Smooth muscle cell of the coronary artery (primary cell): Measurements from ENCODE around the gene OR4K14. TPM values are rescaled to one million over a fixed set of nuclear protein-coding genes. Genes with fewer than 3 reads are reported as not detected.

Experiments used
- total RNA-seq: library from RNA; depleted of rRNA; stranded (reverse); fragments of >200 nt; gene quantifications from 2 replicates; pipeline ENCODE4 v1.2.3, GENCODE V29; 2014; ENCODE audit warnings: low replicate concordance

OR4K14 gene
- not detected in 2 replicates for total RNA-seq

DNA sequence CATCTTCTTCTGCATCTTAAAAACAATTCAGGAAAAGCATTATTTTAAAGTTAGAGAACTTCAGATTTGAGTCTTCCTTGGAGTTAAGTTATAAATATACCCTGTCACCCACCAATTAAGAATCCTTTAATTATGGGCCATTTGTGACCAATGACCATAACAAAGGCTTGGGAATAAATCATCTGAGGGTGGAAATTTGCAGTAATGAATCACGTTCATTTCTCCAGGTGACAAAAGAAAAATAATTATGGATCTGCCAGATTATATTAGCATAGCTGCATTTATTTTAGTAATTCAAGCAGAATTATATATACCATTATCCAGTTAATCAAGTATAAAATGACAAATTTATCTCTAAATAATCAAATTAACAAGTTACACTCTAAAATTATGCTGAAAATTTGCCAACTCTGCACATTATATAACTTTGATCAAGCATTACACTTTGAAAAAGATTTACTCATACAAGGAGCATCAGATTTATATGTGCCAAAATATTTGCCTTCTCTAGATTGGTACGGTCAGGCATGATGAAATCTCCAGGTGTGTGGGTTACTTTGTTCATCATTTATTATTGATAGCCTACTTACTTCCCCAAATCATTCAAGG is at the start of gene OR4K14:
TSS of gene OR4K14 (minus strand) at position 51 of the 609 bp plus-strand sequence. CDS start 4,114 bp downstream, outside the sequence.

GRCh38 chr14:20059745-20060144 is 40.6 kb upstream of the OR4K14 start, which contains the start of gene OR4L1:
TSS of gene OR4L1 (plus strand) at chr14:20060045. CDS start at chr14:20060045, 0 bp downstream.

GRCh38 chr14:20035938-20036337 is 16.8 kb upstream of the OR4K14 start, which contains the start of gene OR4K13:
TSS of gene OR4K13 (minus strand) at chr14:20036038. CDS start at chr14:20034758, 1,280 bp downstream.

GRCh38 chr14:20001863-20002262 is 17.2 kb downstream of the OR4K14 start, which contains the start of gene OR4Q2:
TSS of gene OR4Q2 (plus strand) at chr14:20002163.

GRCh38 chr14:19975291-19975690 is 43.8 kb downstream of the OR4K14 start, which contains the start of gene OR4K15:
TSS of gene OR4K15 (plus strand) at chr14:19975591. CDS start at chr14:19975591, 0 bp downstream.

Other genes starting within 250 kb of the OR4K14 start
- not detected in 2 replicates for gene OR4M1, start 245.8 kb downstream of the OR4K14 start, total RNA-seq
- not detected in 2 replicates for gene OR4N2, start 215.5 kb downstream of the OR4K14 start, total RNA-seq
- gene OR4K2, start 144.2 kb downstream of the OR4K14 start, total RNA-seq: not detected in 2 replicates
- not detected in 2 replicates for gene OR4K5, start 98.7 kb downstream of the OR4K14 start, total RNA-seq
- not detected in 2 replicates for gene OR4K1, start 88.4 kb downstream of the OR4K14 start, total RNA-seq
- gene OR4K15, start 43.7 kb downstream of the OR4K14 start, total RNA-seq: not detected in 2 replicates
- gene OR4Q2, start 17.1 kb downstream of the OR4K14 start, total RNA-seq: not detected in 2 replicates
- gene OR4K13, start 16.7 kb upstream of the OR4K14 start, total RNA-seq: not detected in 2 replicates
- gene OR4L1, start 40.7 kb upstream of the OR4K14 start, total RNA-seq: not detected in 2 replicates
- not detected in 2 replicates for gene OR4K17, start 91.4 kb upstream of the OR4K14 start, total RNA-seq
- gene OR4N5, start 119.5 kb upstream of the OR4K14 start, total RNA-seq: not detected in 2 replicates
- not detected in 2 replicates for gene OR11G2, start 171.6 kb upstream of the OR4K14 start, total RNA-seq
- gene OR11H6, start 204.4 kb upstream of the OR4K14 start, total RNA-seq: not detected in 2 replicates
- gene OR11H7, start 209.7 kb upstream of the OR4K14 start, total RNA-seq: not detected in 2 replicates
- not detected in 2 replicates for gene OR11H4, start 220.0 kb upstream of the OR4K14 start, total RNA-seq